ENCODE results near the gene ZMYND8.
"Not testable (repeated sequence)": the region's sequence is repeated elsewhere in the genome, so short reads cannot be mapped to it uniquely, and the experiment has no call there.

The ZMYND8 gene

DNA sequence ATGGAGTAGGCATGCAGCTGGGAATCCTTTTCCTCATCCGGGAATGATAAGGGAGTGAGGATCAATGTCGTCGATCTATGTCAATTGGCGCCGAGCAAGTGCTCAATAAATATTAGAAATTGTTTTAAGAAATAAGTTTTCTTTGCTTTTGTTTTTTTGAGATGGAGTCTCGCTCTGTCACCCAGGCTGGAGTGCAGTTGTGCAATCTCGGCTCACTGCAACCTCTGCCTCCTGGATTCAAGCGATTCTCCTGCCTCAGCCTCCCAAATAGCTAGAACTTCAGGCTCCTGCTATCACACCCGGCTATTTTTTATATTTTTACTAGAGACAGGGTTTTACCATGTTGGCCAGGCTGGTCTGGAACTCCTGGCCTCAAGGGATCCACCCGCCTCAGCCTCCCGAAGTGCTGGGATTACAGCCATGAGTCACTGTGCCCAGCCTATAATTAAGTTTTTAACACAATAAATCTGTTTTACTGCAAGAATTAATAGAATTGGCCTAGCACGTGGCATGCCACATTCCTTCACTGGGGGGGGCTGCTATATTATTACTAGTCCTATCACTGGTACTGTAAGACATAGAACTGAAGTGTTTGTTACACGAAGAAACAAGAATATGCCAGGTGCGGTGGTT lies 92.2 kb downstream of the ZMYND8 start:
- not testable (repeated sequence) for DNase-seq (ENCODE audit: low read depth)

DNA sequence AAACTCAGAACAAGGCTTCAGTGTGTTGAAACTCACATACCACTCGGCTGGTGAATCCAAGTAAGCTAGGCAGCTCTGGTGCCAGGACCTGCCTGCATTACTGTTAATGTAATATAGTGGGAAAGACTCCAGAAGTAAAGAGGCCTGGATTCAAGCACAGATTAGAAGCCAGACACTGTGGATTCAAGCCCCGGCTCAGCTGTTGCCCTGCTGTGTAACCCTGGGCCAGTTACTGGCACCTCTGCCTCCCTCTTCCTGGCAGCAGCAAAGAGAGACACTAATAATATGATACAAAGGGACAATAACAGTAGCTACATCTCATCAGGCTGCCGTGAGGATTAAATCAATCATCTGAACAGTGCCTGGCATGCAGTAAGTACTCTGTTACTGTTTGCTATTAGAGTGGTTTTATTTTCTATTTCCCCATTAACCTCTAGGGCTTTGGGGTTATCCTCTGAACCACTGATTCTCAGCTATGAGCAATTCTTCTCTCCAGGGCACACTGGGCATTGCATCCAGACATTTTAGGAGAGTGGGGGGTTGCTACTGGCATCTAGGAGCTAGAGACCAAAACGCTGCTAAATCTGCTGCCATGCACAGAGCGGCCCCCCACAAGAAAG lies 92.9 kb downstream of the ZMYND8 start:
- no peak for DNase-seq (ENCODE audit: low read depth)

DNA sequence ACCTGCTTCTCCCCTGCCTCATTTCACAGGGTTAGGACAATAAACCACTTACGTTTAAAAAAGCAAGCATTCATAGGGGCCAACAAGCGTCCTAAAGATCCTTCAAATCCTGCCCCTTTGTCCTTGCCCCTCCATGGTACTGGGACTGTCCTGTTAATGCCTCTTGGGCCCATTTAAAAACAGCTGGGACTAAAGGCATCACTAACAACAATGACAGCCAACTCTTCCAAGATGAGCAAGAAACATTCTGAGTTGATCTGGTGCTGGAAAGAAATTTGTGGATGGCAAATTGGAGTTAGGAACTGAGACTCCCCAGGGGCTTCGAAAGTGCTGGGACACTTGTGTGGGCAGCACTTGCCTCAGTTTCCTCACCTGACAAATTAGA lies 93.4 kb downstream of the ZMYND8 start:
- no peak for DNase-seq (ENCODE audit: low read depth)

DNA sequence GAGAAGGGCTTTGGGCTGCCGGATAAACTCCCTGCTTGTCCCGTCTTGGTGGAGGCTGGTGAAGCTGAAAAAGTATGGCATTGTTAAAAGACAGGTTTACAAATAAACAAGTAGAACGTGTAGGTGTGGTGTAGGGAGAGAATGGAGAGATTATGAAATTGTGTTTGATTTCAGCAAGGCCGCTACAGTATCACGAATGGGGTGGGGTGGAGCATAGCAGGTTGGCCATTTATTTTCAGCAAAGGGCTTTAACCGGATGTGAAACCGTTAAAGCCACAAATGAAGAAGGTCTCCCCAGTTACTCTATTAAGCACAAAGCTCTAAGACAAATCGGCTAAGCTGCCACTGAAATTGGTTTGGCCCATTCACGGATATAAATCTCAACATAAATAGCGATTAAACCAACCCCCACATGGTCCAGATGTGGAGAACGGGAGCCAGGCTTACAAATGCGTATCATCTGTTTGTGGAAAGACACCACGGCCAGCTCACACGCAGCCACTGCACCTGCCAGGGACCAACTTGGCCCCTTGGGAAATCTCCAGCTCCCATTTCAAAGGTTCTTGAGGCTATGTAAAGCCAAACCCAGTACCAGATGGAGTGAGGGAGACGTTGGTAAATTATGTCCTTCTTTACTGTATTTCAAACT lies 94.0 kb downstream of the ZMYND8 start:
- DNase-seq (ENCODE audit: low read depth) = no peak

DNA sequence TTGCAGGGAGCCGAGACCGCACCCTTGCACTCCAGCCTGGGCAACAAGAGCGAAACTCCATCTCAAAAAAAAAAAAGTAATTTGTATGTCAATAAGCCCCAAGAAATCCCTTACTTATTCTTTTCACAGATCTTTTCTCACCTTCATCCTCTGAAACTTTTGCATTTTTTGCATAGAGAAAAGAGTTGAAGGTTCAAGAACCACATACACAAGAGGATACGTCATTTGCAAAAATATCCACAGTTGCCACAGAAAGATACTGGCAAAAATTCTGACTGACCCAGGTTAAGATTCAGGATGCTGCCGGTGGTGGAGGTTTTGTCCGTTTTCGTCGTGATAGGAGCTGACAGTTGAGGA lies 94.5 kb downstream of the ZMYND8 start:
- no peak for DNase-seq (ENCODE audit: low read depth)

DNA sequence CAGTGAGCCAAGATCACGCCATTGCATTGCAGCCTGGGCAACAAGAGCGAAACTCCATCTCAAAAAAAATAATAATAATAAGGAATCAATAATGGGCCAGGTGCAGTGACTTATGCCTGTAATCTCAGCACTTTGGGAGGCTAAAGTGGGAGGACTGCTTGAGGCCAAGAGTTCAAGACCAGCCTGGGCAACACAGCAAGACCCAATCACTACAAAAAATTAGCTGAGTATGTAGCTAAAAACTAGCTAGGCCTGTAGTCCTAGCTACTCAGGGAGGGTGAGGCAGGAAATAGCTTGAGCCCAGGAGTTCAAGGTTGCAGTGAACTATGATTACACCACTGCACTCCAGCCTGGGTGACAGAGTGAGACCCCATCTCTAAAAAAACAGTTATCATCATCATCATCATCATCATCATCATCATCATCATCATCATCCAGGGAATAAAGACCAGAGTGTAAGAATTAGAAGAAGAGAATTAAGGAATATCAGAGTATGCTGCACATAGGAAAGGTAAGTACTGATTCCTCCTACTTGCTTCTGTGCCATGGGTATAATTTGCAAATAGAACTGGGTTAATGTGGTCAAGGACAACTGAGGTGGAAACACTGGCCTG lies 95.2 kb downstream of the ZMYND8 start:
- not testable (repeated sequence) for DNase-seq (ENCODE audit: low read depth)

DNA sequence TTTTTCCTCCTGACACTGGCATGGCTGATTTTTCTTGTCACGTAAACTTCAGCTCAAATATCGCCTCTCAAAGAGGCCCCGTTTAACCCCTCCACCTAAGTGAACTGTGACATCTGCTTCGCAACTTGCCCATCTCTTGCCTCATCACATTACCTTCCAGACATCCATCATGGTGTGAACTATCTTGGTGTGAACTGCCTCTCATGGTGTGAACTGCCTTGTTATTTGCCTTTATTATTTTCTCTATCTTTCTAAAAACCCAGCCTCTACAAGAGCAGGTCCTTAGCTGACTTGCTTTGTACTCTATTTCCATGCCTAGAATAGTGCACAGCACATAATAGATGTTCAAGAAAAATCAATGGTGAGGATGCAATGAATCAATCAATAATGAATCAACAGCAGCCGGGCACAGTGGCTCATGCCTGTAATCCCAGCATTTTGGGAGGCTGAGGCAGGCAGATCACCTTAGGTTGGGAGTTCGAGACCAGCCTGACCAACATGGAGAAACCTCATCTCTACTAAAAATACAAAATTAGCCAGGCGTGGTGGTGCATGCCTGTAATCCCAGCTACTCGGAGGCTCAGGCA lies 95.9 kb downstream of the ZMYND8 start:
- not testable (repeated sequence) for DNase-seq (ENCODE audit: low read depth)

DNA sequence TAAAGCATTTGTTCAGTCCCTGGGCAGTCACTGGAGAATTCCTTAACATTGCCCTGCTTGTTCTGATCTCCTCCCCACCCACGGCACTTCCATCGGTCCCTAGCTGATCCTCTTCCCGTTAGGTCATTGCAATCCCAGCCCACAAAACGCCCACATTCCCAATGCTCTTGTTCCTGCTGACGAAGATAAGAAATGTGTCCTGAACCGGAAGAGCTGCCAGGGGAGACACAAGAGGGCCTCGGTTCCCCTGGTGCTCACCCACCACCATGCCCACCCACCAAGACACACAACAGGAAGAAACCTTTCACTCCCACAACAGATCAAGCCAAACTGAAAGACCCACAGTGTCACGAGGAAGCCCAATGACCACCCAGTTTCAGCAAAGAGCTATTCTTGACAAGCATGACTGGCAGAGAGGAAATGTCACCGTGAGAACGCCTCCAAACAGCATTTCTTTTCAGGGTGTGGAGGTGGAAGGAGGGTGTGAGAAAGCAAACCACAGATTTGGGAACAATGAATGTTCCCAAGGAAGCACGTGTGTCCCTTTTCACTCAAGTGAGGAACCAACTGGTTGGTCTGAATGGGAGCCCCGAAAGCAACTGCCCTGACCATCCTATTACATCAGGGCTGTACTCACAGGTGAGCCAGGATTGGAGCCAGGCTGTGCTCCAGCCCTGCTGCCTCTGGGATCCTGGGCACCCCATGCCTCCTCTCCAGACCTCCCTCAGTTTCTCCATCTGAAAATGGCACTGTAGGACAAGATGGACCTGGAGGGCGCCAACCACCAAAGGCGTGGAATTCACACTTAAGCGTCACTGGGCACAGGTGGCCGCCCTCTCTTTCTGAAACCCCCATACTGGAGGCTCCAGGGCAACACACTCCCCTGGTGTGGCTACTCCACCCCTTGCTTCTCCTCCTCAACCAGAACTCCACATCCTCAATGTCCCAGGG lies 97.5 kb downstream of the ZMYND8 start:
- no peak for DNase-seq (ENCODE audit: low read depth)

DNA sequence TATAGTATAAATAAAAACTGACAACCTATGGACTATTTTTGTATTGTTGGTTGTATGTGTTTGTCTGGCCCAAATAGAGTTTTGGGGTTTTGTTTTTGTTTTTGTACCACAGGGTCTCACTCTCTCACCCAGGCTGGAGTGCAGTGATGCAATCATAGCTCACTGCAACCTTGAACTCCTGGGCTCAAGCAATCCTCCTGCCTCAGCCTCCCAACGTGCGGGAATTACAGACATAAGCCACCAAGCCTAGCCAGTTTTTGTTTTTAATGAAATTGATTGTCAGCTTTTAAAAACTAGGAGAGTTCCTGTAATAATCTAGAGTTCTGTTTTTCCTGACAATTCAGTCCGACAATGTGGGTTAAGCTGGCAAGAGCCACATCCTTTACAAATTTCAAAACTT lies 98.7 kb downstream of the ZMYND8 start:
- no peak for DNase-seq (ENCODE audit: low read depth)

DNA sequence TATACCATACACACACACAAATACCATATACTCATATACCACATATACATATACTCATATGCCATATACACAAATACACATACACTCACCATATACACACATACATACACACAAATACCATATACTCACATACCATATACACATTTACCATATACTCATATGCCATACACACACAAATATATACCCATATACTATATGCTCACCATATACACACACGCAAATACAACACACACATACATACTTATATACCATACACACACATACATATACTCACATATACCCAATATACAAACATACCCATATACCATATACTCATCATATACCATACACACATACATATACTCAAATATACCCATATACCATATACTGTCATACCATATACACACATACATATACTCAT lies 99.2 kb downstream of the ZMYND8 start:
- no peak for DNase-seq (ENCODE audit: low read depth)

DNA sequence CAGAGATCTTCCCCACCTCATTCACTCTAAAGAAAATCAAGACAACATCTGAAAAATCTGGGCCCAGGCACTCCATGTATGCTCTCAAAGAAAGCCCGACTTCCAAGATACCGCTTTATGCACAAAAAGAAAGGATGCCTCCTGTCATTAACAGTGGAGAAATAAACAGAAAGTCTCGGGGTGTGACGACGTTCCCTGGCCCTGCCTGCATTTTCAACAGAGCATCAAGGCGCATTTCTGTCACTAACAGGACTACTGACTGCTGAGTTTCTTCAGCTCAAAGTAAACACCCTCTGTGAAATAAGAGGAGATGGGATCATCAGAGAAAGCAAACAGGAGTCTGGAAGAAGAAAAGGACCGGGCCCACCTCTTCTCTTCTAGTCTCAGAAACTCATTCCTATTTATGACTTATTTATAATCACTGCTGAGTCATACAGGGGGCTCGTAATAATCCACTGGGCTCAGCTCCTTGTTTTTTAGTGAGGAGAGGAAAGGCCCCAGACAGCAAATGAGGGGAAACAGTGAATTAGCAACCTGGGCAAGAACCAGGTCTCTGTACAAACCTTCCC lies 99.7 kb downstream of the ZMYND8 start:
- DNase-seq (ENCODE audit: low read depth) = no peak

DNA sequence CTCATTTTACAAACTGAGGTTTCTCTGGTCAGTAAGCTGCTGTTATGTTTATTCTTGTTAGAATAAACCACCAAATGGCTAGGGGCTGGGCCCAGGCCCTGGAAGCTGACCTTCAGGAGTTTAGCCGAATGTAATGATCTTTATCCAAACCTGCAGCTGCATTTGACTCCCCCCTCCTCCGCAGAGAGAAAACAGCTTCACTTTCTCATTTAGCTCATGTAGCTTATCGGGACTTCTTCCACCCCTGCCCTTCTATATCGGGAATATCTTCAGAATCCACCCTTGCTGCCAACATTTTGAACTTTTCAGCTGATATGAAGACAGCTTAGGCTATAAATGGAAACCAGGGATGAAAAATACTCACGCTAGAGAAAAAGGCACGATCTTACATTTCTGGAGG lies 102.6 kb downstream of the ZMYND8 start:
- no peak for DNase-seq (ENCODE audit: low read depth)

DNA sequence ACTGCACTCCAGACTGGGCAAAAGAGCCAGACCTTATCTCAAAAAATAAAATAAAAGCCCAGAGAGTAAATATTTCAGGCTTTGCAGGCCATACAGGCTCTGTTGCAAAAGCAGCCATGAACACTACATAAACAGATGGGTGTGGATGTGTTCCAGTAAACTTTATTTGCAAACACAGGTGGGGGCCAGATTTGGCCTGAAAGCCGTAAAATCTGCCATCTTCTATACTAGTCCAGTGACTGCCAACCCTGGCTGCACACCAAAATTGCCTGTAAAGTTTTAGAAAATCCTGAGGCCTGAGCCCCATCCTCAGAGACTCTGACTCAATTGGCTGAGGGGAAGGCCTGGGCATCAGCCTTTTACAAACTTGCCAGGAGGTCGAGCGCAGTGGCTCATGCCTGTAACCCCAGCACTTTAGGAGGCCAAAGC lies 103.6 kb downstream of the ZMYND8 start:
- no peak for DNase-seq (ENCODE audit: low read depth)

DNA sequence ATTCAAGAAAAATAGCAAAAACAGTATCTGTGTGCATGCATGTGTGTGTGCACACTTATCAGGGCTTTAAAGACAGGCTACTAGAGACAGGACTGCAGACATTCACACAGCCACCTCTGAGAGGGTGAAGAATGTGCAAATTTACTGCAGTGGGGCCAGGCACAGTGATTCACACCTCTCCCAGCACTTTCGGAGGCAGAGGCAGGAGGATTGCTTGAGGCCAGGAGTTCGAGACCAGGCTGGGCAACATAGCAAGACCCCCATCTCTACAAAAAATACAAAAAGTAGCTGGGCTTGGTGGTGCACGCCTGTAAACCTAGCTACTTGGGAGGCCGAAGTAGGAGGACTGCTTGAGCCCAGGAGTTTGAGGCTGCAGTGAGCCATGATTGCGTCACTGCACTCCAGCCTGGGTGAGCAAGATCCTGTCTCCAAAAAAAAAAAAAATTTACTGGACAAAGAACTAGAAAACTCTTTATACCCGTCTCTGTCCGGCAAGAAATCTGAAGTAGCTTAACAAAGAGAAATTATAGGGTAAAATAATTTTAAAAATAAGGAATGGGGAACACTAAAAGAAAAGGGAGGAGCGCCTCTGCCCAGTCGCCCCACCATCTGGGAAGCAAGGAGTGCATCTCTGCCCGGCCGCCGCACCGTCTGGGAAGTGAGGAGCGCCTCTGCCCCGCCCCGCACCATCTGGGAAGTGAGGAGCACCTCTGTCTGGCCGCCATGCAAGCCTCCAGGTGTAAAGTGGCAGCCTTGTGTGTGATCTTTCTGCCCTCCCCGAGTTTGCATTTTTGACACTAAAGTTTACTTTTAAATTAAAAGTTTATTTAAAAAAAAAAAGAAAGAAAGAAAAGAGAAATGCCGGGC lies 105.1 kb downstream of the ZMYND8 start:
- no peak for DNase-seq (ENCODE audit: low read depth)

DNA sequence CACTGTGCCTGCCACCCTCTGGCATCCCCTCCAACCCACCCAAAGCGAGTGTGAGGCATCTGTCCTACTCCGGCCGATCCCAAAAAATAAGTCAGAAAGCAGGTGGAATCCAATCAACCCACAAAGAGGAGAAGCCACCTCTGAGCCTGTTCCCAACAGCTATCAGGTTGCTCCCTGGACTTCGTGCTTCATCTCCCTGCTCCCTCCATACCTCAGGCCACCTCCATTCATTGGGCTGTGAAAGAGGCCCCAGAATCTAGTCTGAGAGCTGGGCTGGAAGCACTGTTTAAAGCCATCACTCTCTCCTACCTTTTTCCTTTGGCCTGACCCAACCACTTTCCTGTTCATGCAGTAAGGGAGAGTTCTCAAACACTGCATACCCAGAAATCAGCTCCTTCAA lies 106.1 kb downstream of the ZMYND8 start:
- no peak for DNase-seq (ENCODE audit: low read depth)

DNA sequence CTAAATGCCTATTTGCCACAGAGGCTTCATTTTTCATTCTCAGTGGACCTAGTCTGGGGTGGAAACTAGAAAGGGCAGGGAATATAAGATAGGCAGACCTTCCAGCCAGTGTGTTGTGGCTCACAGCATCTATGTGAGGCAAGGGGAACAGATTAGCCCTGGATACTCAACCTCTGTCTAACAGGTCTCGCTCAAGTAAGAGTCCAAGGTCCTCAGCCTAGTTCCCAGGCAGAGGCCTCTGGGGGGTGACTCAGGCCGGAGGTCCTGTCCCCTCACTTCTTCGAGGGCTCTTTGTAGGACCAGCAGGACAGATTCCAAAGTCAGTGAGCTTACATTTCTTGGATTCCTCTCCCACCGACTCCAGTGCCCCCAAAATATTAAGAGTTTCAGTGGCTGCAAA lies 106.6 kb downstream of the ZMYND8 start:
- DNase-seq (ENCODE audit: low read depth) = no peak

DNA sequence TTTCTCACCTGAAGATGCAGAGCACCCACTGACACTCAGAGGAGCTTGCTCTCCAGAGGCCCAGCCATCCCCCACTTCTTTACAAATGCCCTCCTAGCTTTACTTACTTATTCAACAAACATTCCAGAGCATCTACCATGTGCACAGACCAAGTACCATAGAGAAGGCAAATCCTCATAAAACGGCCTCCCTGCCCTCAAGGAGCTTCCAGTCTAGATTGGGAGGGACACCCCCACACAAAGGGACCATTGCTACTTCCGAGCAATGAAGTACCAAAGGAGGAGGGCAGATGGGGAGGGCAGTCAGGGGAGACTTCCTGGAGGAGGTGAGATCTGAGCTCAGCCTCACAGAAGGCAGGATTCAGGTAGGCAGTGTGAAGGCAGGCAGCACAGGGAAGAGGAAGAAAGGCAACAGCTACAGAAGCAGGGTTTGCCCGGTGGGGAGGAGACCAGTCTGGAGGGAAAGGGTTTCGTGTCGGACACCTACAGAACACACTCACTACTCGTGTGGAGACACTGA lies 108.0 kb downstream of the ZMYND8 start:
- no peak for DNase-seq (ENCODE audit: low read depth)

DNA sequence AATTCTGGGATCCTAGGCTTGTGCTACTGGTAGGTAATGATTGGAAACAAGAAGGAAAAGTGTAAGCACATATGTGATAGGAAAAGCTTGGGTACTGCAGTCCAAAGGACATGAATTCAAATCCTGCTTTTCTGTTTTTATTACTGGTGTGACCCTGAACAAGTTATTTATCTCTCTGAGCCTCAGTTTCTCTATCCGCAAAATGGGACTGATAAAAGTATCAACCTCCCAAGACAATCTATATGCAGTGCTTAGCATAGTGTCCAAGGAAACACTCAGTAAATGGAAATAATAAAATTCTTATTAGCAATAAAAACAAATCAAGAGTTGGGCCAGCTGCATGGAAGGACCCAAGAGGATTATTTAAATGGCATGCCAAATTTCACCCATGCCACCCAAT lies 108.5 kb downstream of the ZMYND8 start:
- no peak for DNase-seq (ENCODE audit: low read depth)

DNA sequence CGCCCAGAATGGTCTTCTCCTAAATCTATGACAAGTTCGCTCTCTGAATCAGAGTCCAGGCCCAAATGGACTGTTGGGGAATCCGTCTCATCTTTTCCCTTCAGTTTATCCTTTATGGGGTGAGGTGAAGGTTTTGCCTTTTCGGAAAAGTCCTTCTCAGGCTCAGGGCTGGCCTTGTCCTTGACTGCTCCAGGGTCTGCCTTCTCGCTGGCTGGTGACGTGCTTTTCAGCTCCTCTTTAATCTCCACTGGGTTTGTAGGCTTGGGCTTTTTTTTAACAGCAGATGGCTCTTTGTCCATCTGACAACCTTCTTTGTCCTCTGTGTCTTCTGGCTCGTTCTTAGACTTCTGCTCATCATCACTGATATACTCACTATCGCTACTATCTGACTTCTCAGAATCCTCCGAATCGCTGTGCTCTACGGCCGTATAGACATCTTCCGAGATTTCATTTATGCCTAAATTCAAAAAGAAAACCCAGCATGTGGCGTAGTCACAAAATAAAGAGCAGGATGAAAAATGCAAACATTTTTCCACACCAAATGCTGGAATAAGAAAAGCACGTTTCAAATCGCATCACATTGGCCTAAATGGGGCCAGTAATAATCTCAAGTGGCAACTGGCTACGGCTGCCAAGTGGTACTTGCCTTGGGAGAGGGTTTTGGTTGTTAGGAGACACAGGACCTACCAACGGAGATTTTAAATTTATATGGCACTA lies 110.3 kb downstream of the ZMYND8 start:
- no peak for DNase-seq (ENCODE audit: low read depth)

DNA sequence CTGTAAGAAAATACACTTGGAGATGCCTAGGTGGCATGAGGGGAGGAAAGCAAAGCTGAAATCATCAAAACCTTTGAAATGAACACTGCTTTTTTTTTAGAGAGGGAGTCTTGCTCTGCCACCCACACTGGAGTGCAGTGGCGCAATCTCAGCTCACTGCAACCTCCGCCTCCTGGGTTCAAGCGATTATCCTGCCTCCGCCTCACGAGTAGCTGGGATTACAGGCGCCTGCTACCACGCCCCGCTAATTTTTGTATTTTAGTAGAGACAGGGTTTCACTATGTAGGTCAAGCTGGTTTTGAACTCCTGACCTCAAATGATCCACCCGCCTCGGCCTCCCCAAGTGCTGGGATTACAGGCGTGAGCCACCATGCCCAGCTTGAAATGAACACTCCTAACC lies 111.3 kb downstream of the ZMYND8 start:
- DNase-seq (ENCODE audit: low read depth) = not testable (repeated sequence)

Data from fibroblast of the conjunctiva (primary cell).